Mesothelial cell of epicardium (in vitro differentiated cells): ENCODE results near the gene FYCO1. TPM values are rescaled to one million over a fixed set of nuclear protein-coding genes. Genes with fewer than 3 reads are reported as not detected.

Source experiments
- DNase-seq, 2 experiments: peaks; one replicate each; pipeline ENCODE4 v3.0.0; 2021; ENCODE audit warnings: low spot score in 2 of 2; ENCODE audit not compliant: unreplicated experiment in 2 of 2
- H3K27ac Mint-ChIP-seq: 2 replicates; pipeline ENCODE4 v1.8.0; 2021; ENCODE audit warnings: mixed read lengths
- H3K27me3 Mint-ChIP-seq: 2 replicates; pipeline ENCODE4 v1.8.0; 2021; ENCODE audit warnings: low read depth, mixed read lengths
- H3K36me3 Mint-ChIP-seq: 2 replicates; pipeline ENCODE4 v1.8.0; 2021; ENCODE audit warnings: mixed read lengths
- H3K4me1 Mint-ChIP-seq: 2 replicates; pipeline ENCODE4 v1.8.0; 2021; ENCODE audit warnings: mixed read lengths
- H3K4me3 Mint-ChIP-seq: 2 replicates; pipeline ENCODE4 v1.8.0; 2021; ENCODE audit warnings: mild to moderate bottlenecking, moderate library complexity, mixed read lengths
- H3K9me3 Mint-ChIP-seq: 2 replicates; pipeline ENCODE4 v1.8.0; 2021; ENCODE audit warnings: mixed read lengths
- total RNA-seq: library from RNA; stranded (reverse); gene quantifications from 3 replicates; pipeline ENCODE4 v1.2.1, GENCODE V29; 2021
- TF ChIP-seq, protein P1 (sequence below): fragments of 200-600 bp; sonication (generic); IDR thresholded peaks from one replicate; pipeline ENCODE4 v1.5.0; 2021; ENCODE audit warnings: antibody characterized with exemption; ENCODE audit not compliant: unreplicated experiment

FYCO1 gene
- total RNA-seq, 1 donor from 2014 or later: 23.1 TPM

DNA sequence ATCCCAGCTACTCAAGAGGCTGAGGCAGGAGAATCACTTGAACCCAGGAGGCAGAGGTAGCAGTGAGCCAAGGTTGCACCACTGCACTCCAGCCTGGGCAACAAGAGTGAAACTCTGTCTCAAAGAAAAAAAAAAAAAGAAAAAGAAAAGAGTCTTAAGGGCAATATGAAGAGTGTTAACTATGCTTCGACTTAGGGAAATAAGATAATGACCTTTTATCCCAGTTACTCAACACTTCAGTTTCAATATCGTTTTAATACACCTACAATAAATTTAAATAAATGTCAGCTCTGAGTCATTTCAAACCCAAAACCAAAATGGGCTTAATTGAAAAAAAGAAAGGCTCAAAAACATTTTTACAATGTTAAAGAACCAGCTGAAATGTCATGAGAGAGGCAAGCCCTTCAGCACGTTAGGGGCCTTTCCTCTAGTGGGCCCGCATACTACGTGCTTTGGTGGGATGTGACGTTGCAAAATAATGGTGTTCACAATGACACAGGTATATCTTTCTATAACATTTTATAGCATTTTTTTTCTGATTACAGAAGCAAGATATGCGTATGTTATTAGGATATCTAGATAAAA, 15.3 kb downstream of the FYCO1 start:
- no peaks in the 10 kb centered on the region for H3K9me3 Mint-ChIP-seq
- H3K4me1 Mint-ChIP-seq: peaks cover 6% of the 10 kb centered on the region
- H3K36me3 Mint-ChIP-seq: peaks cover 25% of the 10 kb centered on the region
- H3K27ac Mint-ChIP-seq: no peak overlapping the region
- TF ChIP-seq, protein P1, sequence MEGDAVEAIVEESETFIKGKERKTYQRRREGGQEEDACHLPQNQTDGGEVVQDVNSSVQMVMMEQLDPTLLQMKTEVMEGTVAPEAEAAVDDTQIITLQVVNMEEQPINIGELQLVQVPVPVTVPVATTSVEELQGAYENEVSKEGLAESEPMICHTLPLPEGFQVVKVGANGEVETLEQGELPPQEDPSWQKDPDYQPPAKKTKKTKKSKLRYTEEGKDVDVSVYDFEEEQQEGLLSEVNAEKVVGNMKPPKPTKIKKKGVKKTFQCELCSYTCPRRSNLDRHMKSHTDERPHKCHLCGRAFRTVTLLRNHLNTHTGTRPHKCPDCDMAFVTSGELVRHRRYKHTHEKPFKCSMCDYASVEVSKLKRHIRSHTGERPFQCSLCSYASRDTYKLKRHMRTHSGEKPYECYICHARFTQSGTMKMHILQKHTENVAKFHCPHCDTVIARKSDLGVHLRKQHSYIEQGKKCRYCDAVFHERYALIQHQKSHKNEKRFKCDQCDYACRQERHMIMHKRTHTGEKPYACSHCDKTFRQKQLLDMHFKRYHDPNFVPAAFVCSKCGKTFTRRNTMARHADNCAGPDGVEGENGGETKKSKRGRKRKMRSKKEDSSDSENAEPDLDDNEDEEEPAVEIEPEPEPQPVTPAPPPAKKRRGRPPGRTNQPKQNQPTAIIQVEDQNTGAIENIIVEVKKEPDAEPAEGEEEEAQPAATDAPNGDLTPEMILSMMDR: no peak
- H3K27me3 Mint-ChIP-seq: no peaks in the 10 kb centered on the region
- no peak overlapping the region for H3K4me3 Mint-ChIP-seq
- DNase-seq: no peak

DNA sequence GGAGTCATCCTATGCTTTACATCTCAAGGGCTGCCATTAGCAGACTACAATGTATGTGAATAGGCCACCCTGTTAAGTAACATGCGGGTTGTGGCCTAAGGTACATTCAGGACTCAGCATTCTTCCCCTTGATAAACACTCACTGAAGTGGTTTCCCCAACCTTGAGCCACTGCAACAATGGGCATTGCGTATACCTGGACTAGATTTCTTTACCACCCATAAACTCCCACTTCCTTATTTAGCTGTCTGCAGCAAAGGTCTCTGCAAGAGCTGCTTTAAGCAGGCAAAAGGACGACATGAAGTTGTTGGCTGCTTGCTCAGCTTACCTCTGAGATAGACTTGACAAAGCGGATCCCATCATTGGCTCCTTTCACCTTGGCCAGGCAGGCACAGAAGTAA, 16.2 kb downstream of the FYCO1 start:
- Mint-ChIP-seq H3K4me1 (peaks cover 6% of the 10 kb centered on the region), H3K9me3 (no peaks in the 10 kb centered on the region), H3K27ac (no peak overlapping the region), H3K27me3 (no peaks in the 10 kb centered on the region), H3K36me3 (peaks cover 27% of the 10 kb centered on the region), H3K4me3 (no peak overlapping the region)
- TF ChIP-seq, protein P1: no peak
- DNase-seq: no peak

DNA sequence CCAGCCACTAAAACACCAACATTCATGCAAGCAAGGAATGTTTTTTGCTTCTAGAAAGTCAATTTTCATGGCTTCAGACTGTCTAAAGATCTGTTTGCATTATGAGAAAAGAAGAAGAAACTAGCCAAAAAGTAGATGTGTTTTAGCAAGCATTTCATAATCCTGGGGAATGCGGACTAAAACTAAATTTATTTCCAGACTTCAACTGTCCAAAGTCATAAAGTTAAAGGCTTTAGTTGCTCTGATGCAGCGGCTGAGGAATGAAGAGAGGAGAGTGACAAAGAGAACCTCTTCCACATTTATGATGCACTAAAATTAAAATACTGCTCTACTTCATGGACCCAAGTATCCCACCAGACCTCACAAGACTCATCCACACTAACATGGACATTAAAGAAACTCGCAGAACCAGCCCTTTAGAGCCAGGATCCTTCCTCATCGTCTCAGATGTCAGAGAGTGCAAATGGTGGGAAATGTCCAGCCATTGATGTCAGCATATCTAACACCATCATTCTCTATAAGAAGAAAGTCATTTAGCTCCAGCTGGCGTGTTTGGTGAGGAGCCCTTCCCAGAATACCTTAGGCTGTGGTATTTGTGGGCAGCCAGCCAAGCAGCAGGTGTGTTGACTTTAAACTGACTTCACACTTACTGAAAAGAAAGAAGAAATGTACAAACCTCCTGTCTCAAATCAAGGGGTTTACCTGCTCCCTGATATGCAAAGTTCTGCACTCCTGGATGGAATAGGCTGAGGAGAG, 17.4 kb downstream of the FYCO1 start:
- Mint-ChIP-seq H3K4me3 (no peak overlapping the region), H3K27ac (peak overlapping the region; percentile 52), H3K36me3 (peaks cover 31% of the 10 kb centered on the region), H3K9me3 (no peaks in the 10 kb centered on the region), H3K27me3 (no peaks in the 10 kb centered on the region), H3K4me1 (peaks cover 4% of the 10 kb centered on the region)
- TF ChIP-seq, protein P1: no peak
- DNase-seq: no peak

DNA sequence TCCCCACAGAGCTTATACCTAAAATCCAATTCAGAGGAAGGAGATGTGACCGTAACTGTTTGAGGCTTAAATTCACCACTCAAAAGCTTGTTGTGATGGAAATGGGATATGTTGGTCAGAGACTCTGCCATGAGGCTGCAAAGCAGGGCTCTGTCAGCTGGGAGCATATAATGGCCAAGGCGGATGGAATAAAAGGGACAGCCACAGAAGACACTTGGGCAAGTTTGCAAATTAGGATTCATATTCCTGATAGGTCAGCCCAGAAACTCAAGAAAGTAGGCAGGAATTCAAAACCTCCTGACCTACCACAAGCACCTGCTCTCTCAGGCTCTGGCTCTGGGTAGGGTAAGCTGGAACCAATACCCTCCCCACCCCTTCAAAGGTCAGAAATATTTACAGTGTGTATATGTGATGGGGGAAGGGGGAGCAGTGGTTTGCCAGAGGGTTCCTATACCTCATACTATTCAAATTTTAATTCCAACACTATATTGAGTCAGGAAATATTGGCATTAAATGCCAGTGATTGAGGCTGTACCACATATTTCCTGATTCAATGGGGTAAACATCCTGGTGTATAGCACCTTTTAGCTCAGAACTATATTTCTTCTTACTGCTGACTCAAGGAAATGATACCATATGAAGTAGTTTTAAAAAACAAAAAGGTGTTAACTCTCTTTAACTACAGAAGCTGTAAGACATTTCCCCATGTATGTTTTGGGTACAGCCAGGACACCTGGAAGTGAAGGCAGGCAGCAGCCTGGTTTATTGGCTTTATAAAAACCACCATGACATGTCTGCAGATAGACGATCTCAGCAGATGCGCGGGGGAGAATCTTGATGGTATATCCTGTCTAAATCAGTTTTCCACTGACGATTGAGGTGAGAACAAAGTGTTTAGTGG, 19.2 kb downstream of the FYCO1 start:
- peaks cover 12% of the 10 kb centered on the region for H3K4me1 Mint-ChIP-seq
- no peak overlapping the region for H3K4me3 Mint-ChIP-seq
- H3K36me3 Mint-ChIP-seq: peaks cover 41% of the 10 kb centered on the region
- TF ChIP-seq, protein P1: no peak
- no peaks in the 10 kb centered on the region for H3K9me3 Mint-ChIP-seq
- DNase-seq: no peak
- no peaks in the 10 kb centered on the region for H3K27me3 Mint-ChIP-seq
- H3K27ac Mint-ChIP-seq: no peak overlapping the region

DNA sequence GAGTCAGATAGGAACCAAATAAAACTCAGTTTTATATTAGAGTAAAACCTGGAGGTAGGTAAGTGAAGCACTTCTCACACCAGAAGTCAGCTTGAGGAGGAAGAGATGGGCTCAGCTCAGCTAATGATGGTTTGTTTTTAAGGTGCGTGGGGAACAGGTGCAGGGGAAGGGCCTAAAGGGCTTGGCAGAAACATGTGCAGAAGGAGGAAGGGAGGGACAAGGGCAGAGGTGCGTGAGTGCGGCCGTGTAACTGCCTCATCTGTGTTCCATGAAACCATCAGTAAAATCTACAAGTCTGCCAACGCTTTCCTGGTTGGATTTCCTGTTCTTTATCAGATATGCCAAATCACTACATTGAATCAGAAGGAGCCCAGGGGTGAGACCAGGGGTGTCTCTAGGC, 19.9 kb downstream of the FYCO1 start:
- H3K36me3 Mint-ChIP-seq: peaks cover 46% of the 10 kb centered on the region
- TF ChIP-seq, protein P1: no peak
- no peaks in the 10 kb centered on the region for H3K27me3 Mint-ChIP-seq
- no peak overlapping the region for H3K4me3 Mint-ChIP-seq
- no peak for DNase-seq
- no peaks in the 10 kb centered on the region for H3K9me3 Mint-ChIP-seq
- H3K27ac Mint-ChIP-seq: no peak overlapping the region
- H3K4me1 Mint-ChIP-seq: peaks cover 12% of the 10 kb centered on the region
